ENCODE measurements around the gene PCOLCE2. TPM values are rescaled to one million over a fixed set of nuclear protein-coding genes. Genes with fewer than 3 reads are reported as not detected.

PCOLCE2 gene
- total and polyA plus RNA-seq, 2 experiments from 2014 or later: 5.4 to 6.5 TPM

- H3K36me3 ChIP-seq: no peaks in the 10 kb centered on the region
- no peak for DNase-seq (ENCODE audit: low read depth in 1 of 2, low spot score in 1 of 2)
- no peaks in the 10 kb centered on the region for H3K4me1 ChIP-seq (ENCODE audit: low read depth)
- no peak for TF ChIP-seq CTCF (IDR thresholded peaks at IDR 0.05; ENCODE audit: low read depth, low read length)
- no peak overlapping the region for H3K4me3 ChIP-seq
- no peak overlapping the region for H3K27ac ChIP-seq
- H3K27me3 ChIP-seq: no peaks in the 10 kb centered on the region
- H3K9me3 ChIP-seq (ENCODE audit: low read depth): no peaks in the 10 kb centered on the region
Measured at GRCh38 chr3:142902356-142902755, 13.5 kb upstream of the PCOLCE2 start.

GRCh38 chr3:142898346-142899213 is 9.7 kb upstream of the PCOLCE2 start:
- no peak for TF ChIP-seq CTCF (IDR thresholded peaks at IDR 0.05; ENCODE audit: low read depth, low read length)
- DNase-seq (ENCODE audit: low read depth in 1 of 2, low spot score in 1 of 2): peak in 1 of 2 donors; percentile 31
- no peaks in the 10 kb centered on the region for H3K36me3 ChIP-seq
- H3K27me3 ChIP-seq: no peaks in the 10 kb centered on the region
- H3K4me3 ChIP-seq: no peak overlapping the region
- no peaks in the 10 kb centered on the region for H3K9me3 ChIP-seq (ENCODE audit: low read depth)
- no peak overlapping the region for H3K27ac ChIP-seq
- no peaks in the 10 kb centered on the region for H3K4me1 ChIP-seq (ENCODE audit: low read depth)

GRCh38 chr3:142897807-142898206 is 8.9 kb upstream of the PCOLCE2 start:
- Histone ChIP-seq H3K27me3 (no peaks in the 10 kb centered on the region), H3K36me3 (no peaks in the 10 kb centered on the region), H3K4me3 (no peak overlapping the region), H3K4me1 (ENCODE audit: low read depth) (no peaks in the 10 kb centered on the region), H3K27ac (no peak overlapping the region), H3K9me3 (ENCODE audit: low read depth) (no peaks in the 10 kb centered on the region)
- no peak for DNase-seq (ENCODE audit: low read depth in 1 of 2, low spot score in 1 of 2)
- no peak for TF ChIP-seq CTCF (IDR thresholded peaks at IDR 0.05; ENCODE audit: low read depth, low read length)

GRCh38 chr3:142896996-142897395 is 8.1 kb upstream of the PCOLCE2 start:
- Histone ChIP-seq H3K36me3 (no peaks in the 10 kb centered on the region), H3K27ac (no peak overlapping the region), H3K4me3 (no peak overlapping the region), H3K27me3 (no peaks in the 10 kb centered on the region), H3K4me1 (ENCODE audit: low read depth) (no peaks in the 10 kb centered on the region), H3K9me3 (ENCODE audit: low read depth) (no peaks in the 10 kb centered on the region)
- DNase-seq (ENCODE audit: low read depth in 1 of 2, low spot score in 1 of 2): no peak
- TF ChIP-seq CTCF (IDR thresholded peaks at IDR 0.05; ENCODE audit: low read depth, low read length): no peak

GRCh38 chr3:142896201-142896755 is 7.4 kb upstream of the PCOLCE2 start:
- no peak for TF ChIP-seq CTCF (IDR thresholded peaks at IDR 0.05; ENCODE audit: low read depth, low read length)
- no peaks in the 10 kb centered on the region for H3K9me3 ChIP-seq (ENCODE audit: low read depth)
- H3K36me3 ChIP-seq: no peaks in the 10 kb centered on the region
- H3K4me3 ChIP-seq: no peak overlapping the region
- H3K27me3 ChIP-seq: no peaks in the 10 kb centered on the region
- DNase-seq (ENCODE audit: low read depth in 1 of 2, low spot score in 1 of 2): peak in 1 of 2 donors; percentile 27
- H3K27ac ChIP-seq: no peak overlapping the region
- H3K4me1 ChIP-seq (ENCODE audit: low read depth): no peaks in the 10 kb centered on the region
